HG02759 (cell line): ENCODE measurements around the gene IL12B.
A peak's percentile ranks its signal among the peaks of the same experiment; 100 is the strongest.
"Not testable (repeated sequence)": the region's sequence is repeated elsewhere in the genome, so short reads cannot be mapped to it uniquely, and the experiment has no call there.

Source experiments
- ATAC-seq: cut with Tn5 transposase; IDR thresholded peaks from one replicate; pipeline ENCODE4 v1.9.1; 2021; ENCODE audit warnings: mild to moderate bottlenecking, moderate library complexity; ENCODE audit not compliant: unreplicated experiment

The IL12B gene

DNA sequence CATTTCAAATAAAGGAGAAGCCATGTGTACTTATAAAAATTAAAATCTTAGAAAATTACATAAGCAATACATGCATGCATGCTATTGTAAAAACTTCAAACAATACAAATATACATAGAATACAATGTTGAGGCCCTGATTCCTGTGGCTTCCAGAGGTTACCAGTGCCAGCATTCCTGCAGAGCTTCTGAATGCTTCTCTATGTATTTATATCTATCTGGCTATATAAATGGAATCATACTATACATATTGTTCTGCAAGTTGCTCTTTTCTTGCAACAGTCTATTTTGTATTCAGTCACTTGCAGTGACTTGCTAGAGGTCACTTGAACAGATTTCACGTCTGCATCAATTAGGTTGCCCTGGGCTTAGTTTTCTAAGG is 3.2 kb upstream of the IL12B start:
- ATAC-seq = no peak

DNA sequence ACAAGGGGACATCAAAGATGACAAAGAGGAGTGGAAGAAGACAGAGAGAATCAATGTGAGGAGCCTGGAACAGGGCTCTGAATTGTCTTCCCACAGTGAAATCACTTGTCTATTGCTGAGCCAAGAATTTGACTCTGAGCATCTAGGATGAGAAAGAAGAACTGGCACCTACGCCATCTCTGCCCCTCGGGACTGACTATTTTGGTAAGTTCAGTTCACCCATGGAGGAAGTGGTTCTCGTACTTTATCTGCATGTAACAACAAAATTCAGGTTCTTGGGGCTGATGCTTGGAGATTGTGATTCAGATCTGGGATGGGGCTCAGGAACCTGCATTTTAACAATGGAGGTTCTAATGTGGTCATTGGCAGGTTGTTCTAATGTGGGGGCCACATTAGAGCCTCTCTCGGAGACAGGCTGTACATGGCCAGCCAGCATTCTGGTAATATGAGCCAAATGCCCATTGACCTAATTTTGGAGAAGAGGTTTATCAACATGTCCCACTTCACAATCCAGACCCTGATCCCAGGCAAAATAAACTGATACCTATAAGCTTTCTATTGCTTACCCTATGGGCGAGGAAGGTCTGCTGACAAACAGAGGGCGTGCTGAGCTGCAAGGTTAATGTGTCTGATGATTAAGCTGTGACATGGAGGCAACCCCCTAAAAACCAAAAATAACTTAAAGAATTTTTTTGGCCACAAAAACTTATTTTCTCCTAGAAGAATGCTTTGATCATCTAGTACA is 2.7 kb upstream of the IL12B start:
- ATAC-seq = peak; percentile 31

DNA sequence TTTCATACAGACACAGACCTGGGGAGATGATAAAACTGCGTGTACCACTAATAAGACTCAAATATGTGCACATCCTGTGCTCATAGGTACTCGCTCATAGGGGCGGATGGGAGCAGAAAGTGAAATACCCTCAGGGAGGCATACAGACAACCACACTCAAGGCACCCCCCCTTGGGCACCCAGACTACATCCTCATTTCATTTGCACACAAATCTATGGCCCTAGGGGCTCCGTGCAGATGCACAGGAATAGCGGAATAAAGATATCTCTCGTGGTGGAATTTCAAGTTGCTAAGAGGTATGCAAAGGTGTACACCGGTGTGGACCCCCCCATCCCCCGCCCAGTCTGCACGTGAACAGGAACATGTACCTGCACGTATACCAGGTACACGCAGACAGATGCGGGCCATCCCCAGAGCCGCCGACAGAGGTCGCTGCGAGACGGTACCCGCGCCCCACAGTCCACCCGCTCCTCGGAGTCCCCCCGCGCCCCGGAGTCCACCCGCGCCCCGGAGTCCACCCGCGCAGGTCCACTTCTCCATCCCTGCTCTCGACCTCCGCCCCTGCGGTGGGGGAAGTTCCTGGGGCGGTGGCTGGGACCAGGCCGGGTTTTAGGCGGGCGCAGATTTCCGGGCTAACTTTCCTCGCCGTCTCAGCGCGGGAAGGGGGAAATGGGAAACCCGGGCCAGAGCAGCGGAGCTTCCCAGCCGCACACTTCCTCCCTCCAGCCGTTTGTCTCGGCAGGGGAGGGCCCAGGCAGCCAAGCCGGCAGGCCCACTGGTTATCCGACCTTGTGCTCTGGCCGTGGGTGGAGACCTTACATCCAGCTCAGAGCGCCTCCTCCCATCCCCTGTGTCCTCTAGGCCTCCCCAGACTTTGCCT is 1.0 kb upstream of the IL12B start:
- ATAC-seq = peak; percentile 70

DNA sequence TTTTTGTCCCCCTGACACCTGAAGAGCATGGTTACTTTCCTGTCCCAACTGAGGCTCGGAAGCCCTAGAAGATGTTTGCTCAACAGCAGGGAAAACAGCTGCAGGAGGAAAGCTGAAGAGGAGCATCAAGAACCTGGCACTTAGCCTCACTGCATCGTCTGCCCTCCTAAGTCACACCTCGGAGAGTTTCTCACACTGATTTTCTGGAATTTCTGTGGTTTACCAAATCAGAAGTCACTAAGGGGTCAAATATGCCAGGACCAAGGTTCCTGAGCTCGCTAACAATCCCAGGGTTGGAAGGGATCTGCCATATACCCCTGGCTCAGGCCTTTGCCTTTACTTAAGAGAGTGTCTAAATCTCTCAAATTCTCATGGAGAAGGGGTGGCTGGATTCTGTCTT is 5.3 kb downstream of the IL12B start:
- no peak for ATAC-seq

DNA sequence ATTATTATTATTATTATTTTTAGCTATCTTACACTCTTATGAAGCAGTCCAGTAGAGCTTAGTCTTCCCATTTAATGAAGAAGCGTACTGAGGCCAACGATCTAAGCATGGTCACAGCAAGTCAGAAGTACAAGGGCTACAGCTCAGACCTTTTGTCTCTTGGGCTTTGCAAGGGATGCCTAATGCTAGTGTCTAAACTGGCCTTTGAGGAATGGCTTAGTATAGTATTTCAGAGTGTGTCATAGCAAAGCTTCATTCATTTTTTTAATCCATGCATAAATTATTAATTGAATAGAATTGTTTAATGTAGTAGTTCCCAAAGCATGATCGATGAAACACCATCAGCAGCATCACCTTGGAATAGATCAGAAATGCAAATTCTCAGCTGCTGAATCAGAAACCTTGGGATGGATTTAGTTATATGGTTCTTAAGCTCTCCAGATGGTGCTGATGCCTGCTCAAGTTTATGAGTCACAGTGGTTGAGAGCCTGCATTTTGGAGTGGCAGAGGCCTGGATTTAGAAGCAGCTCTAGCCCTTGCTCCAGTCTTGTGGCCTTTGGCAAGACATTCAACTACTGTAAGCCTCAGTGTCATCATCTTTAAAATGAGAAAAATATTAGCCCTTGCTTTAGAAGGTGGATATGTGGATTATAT is 6.1 kb downstream of the IL12B start:
- ATAC-seq = no peak

DNA sequence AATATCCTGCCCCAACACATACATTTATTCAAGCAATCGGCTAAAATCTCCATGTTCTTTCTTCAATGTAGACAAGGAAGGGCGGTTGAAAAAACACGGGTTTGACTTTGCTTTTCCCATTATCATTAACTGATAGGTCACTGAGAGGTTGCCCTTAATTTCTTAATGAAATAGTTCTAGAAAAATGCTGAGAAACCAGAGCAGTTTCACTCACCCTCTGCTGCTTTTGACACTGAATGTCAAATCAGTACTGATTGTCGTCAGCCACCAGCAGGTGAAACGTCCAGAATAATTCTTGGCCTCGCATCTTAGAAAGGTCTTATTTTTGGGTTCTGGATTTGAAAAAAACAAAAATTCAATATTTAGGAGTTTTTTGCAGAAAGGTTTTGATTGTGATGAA is 8.1 kb downstream of the IL12B start:
- ATAC-seq = no peak

DNA sequence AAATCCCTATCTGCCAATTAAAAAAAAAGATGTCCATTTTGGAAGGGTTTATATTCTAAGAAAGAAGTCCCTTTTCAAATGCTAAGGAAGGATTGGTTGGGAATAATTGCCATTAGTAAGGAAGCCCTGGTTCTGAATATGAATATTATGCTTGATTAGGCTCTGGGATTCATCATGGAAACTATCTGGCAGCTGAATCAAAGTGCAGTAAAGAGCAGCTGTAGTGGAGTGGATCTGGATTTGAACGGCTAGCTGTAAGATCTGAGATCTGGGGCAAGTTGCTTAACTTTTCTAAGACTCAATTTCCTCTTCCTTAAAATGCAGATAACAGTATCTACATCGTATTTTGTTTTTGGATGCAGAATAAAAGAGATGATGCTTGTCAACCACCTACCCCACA is 10.5 kb downstream of the IL12B start:
- no peak for ATAC-seq

DNA sequence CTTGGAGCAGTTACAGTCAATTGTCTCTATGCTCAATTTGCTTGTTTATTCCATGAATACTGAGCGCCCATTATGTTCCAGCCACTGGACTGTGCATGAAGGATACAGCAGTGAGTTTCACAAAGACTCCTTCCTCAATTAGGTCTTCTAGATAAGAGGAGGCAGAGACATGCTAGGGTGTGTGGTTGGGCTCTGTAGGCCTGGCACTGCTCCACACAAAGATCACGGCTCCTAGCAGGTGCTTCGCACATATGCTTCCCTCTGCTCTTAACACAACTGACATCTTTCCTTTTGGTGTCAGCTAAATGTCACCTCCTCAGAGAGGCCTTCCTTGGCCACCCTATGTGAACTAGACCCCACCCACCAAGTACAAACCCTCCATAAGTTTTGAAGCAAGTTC is 10.9 kb downstream of the IL12B start:
- ATAC-seq = no peak

DNA sequence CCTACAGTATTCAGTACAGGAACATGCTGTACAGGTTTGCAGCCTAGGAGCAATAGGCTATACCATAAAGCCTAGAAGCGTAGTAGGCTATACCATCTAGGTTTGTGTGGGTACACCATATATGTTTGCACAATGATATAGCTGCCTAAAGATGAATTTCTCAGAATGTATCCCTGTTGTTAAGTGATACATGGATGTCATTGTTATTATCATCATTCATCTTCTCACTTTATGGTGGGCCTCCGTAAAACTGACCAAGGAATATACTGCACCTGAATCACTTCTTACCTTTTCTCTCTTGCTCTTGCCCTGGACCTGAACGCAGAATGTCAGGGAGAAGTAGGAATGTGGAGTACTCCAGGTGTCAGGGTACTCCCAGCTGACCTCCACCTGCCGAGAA is 11.8 kb downstream of the IL12B start:
- ATAC-seq = no peak

DNA sequence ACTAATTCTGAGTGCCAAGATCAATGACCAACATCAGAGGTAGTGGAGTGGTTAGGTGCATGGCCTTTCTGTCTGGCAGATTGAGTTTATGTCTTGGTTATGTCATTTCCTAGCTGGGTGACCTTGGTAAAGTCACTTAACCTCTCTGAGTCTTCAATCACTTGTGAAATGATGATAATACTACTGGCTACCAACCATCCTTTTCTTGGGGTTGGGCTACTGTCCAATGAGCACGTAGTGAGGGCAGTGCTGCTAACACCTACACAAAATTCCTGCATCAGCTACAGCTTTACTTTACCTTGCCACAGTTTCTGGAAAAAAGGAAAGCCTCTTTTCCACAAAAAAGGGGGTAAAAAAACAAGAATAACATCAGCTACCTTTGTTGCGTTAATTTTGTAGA is 12.4 kb downstream of the IL12B start:
- no peak for ATAC-seq

DNA sequence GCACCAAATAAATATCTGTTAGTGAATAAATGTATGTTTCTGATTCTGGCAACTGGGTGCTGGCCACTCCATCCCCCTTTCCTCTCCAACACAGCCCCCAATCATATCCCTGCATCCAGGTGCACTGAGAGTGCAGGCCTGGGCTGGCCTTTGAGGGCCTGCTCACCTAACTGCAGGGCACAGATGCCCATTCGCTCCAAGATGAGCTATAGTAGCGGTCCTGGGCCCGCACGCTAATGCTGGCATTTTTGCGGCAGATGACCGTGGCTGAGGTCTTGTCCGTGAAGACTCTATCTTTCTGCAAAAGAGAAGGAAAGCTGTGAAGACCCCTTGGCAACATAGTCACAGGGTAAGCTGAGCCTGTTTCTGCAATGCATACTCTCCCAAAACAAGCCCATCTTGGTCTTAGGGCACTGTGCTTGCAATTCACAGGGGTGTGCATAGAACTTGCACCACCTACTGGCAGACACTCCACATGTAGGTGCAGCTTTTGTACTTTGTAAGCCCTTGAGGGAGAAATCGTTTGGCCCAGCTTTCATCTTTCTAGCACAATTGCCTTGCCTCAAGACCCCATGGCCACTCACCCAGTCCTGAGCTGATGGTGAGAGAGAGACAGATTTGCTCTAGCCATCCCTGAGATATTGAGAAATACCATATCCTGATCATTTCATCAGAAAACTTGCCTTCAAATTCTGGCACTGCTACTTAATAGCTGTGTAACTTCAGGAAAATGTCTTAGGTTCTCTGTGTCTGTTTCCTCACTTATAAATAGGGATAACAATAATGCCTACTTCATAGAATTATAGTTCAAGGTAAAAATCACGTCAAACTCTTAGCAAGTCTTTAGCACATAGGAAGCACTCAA is 13.5 kb downstream of the IL12B start:
- ATAC-seq = no peak

DNA sequence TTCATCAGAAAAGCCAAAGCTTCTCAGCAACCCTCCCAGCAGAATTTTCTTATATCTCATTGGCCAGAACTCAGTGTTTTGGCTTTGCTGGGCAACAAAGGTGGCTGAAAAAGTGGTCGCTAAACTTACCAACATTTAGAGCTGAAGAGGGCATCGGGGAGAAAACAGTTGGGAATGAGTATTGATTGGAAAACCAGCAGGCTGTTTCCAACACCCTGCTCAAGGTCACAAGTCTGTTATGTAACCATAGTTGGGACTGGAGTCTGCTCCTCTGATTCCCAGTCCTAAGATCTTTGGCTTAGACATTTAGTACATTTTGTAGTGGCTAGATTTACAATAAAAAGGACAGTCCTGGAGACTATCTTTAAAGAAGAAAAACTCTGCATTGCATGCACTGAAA is 17.1 kb downstream of the IL12B start:
- no peak for ATAC-seq

DNA sequence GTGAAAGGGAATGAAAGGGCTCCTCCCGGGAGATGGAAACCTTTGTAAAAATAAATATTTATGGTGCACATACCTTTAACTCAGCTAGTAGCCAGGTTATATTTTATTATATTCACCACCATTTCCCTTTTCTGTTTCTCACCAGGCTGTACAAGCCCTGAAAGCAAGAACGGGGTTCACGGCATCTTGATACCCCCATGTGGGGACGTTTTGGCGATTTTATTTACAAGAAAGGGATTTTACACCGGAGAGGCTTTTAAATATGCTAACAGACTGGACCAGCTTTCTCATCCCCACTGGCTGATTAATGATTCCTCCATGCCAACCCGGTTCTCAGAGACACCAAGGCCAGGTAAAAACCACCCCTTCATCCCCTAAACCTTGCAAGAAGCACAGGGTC is 19.2 kb downstream of the IL12B start:
- no peak for ATAC-seq

DNA sequence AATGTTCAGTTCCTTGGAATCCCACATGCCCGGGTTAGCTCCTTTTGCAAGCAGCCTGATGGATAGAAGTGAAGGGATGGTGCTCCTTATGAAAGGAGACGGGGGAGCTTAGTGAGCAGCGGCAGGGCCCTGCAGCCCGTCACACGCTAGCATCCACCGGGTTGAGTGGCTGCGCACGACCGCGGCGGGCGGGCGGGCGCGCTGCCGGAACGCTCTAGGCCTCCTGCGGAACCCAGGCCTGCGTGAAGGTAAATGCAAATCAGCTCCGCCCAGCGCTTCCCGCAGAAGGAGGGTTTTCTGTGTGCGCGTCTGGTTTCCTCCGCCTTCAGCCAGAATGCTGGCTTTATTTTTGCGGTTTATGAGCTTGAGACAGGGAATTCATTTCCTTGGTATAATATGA is 19.8 kb downstream of the IL12B start:
- peak; percentile 74 for ATAC-seq

DNA sequence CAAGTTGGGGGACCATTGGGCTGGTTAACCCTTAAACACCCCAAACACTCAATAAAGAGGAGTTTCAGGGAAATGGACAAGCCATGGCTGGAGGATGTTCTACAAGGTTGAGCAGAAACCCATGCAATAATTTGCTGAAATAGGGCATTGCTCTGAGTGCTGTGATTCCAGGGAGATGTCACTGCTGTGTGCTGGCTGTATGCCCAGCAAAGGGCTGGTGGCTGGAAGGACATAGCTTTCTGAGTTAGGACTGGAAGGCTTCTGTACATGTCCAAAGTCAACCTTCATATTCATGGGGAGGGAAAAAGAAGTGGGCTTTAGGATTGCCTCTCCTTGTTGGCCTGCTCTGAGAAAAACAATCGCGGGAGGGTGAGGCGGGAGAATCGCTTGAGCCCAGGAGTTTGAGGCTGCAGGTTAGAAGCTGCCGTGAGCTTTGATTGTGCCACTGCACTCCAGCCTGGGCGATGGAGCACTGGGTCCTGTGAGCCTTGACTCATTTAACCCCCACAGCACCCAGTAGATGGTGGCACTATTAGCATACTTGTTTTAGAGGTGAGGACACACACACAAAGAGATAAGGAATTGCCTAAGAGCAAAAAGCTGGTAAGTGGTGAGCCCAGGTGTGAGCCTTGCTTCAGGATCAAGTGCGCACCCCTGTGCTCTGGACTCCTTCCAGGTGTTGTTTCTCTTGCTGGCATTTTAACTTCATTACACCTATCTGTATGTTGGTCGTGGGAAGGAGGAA is 20.4 kb downstream of the IL12B start:
- ATAC-seq = no peak

DNA sequence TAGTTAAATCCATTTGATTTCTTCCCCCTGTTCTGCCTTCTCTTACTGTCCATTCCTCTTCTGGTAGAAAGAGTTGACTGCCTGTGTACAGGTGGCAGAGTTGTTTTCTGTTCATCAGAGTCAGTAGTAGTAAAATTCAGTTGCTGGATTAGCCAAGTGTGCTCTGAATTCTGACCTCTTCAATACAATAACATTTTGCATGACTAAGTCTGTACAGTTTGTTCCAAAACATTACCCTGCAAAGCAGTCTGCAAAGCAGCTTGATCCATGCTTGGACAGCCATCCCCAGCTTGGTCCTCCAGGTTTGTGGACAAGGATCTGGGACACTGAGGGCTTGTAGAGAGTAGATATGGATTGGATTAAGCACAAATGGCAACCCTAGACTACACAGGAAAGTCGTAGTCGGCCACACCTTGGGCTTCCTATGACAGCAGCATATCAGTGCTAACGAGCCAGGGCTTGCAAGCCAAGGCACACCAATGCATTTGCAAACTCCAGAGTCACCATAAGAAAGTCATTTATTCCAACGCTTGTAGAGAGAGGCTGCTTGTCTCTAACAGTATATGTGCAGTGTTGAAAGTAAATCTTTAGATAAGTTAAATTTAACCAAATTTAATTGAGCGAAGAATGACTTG is 25.2 kb downstream of the IL12B start:
- no peak for ATAC-seq

DNA sequence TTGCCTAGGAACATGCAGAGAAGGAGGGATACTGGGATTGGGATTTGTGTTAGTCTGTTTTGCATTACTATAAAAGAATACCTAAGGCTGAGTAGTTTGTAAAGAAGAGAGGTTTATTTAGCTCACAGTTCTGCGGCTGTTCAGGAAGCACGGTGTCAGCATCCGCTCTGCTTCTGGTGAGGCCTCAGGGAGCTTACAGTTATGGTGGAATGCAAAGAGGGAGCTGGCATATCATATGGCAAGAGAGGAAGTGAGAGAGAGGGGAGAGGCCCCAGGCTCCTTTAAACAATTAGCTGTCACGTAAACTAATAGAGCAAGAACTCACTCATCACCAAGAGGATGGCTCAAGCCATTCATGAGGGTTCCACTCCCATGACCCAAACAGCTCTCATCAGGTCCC is 27.0 kb downstream of the IL12B start:
- ATAC-seq = no peak

DNA sequence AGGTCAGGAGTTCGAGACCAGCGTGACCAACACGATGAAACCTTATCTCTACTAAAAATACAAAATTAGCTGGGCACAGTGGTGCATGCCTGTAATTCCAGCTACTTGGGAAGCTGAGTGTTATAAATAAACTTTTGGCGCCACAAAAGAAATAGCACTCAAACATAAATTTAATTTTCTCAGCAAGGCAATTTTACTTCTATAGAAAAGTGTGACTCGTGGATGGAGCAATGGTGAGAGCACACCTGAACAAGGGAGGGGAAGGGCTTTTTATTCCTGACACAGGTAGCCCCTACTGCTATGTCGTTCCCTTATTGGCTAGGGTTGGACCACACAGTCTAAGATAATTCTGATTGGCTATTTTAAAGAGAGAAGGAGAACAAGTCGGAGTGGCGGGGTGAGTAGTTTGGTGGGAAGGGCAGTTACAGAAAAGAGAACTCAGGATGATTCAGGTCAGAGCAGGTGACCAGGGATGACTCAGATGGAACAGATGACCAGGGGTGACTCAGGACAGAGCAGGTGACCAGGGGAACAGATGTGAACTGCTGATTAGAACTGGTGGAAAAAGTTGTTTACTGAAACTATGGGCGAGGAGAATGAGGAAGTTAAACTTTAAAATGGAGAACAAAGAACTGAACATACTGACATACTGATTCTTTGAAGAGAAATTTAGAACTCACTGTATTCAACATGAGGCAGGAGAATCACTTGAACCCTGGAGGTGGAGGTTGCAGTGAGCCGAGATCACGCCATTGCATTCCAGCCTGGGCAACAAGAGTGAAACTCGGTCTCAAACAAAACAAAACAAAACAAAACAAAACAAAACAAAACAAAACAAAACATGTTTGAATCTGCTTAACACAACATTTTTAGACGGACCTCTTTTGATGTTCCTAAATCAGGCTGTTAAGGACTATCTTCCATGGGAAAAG is 28.1 kb downstream of the IL12B start:
- ATAC-seq = not testable (repeated sequence)

DNA sequence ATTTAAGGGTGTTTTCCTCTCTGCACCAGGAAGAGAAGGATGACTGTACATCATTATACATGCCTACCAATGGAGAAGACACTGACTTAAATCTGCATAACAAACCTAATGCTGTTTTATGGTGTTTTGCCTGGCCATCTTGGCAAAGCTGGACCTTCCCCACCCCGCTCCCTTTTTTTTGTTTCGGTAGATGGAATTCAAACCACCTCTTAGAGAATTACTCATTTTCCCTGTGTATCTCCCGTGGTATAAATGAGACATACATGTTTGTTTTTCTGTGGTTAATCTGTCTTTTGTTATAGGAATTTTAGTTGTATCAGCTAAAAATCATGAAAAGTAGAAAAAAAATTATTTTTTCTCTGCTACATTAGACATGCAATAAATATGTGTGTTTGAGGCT is 28.8 kb downstream of the IL12B start:
- no peak for ATAC-seq
